Ovary (tissue), 3 donors: ENCODE results near the gene TBX19.

Experiments used
- EP300 ChIP-seq: sonication (generic); formaldehyde crosslinking; IDR thresholded peaks from one replicate; pipeline ENCODE4 v1.6.1; 2017; ENCODE audit warnings: antibody characterized with exemption
- TF ChIP-seq, protein P1 (sequence below), 3 donors: fragments of 450-650 bp in 2 of 3; fragments of 200-600 bp in 1 of 3; IDR thresholded peaks; one replicate each; pipeline versions ENCODE4 v1.5.1 to v1.8.0; 2016 to 2022; ENCODE audit warnings: antibody characterized with exemption in 3 of 3, mild to moderate bottlenecking in 1 of 3
- donor health status: DM: no; HTN: no; CAD: no.

DNA sequence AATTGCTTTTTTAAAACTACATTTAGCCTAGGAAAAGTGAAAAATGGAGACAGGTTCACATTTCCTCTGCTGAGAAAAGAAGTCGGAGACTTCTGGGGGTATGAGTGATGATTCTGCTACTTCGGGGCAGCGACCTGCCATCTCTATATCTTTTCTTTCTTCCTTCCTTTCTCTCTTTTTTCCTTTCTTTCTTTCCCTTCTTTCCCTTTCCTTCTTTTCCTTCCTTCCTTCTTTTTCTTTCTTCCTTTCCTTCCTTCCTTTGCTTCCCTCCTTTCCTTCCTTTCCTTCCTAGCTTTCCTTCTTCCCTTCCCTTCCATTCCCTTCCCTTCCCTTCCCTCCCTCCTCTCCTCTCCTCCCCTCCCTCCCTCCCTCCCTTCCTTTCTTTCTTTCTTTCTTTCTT is 17.8 kb downstream of the TBX19 start:
- no peak for TF ChIP-seq EP300
- TF ChIP-seq, protein P1, sequence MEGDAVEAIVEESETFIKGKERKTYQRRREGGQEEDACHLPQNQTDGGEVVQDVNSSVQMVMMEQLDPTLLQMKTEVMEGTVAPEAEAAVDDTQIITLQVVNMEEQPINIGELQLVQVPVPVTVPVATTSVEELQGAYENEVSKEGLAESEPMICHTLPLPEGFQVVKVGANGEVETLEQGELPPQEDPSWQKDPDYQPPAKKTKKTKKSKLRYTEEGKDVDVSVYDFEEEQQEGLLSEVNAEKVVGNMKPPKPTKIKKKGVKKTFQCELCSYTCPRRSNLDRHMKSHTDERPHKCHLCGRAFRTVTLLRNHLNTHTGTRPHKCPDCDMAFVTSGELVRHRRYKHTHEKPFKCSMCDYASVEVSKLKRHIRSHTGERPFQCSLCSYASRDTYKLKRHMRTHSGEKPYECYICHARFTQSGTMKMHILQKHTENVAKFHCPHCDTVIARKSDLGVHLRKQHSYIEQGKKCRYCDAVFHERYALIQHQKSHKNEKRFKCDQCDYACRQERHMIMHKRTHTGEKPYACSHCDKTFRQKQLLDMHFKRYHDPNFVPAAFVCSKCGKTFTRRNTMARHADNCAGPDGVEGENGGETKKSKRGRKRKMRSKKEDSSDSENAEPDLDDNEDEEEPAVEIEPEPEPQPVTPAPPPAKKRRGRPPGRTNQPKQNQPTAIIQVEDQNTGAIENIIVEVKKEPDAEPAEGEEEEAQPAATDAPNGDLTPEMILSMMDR (IDR thresholded peaks at IDR 0.05): no peak
